ENCODE data around the gene ARHGAP24. TPM values are rescaled to one million over a fixed set of nuclear protein-coding genes. Genes with fewer than 3 reads are reported as not detected.
A peak's percentile ranks its signal among the peaks of the same experiment; 100 is the strongest.

Gene ARHGAP24
- total and polyA plus RNA-seq, 2 donors (not counting 3 experiments of a cell fraction or from before 2014, with no cell fraction given): 52.1 to 79.4 TPM

DNA sequence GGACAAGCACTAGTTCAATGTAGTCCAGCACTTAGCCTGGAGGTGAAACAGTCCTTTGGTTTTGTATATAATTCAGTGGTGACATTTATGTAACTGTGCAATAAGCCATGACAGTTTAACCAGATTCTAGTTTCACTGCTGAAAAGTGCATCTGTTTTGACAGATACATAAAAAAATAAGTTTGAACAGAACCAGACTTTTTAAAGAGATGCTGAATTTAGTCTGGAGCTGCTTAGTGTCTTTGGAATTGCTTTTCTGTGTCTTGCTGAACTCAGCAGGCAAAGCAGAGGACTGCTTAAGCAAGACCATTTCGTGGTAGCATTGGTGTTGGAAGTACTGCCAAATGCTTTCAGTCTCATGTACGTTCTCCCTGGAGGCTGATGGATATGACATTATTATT is 491.4 kb downstream of the ARHGAP24 start:
- no peak overlapping the region for H3K4me3 ChIP-seq (replicated peaks in 1 of 3; ENCODE audit: insufficient read depth in 1 of 3, low read depth in 1 of 3, low read length in 3 of 3)
- H3K4me2 ChIP-seq (ENCODE audit: insufficient read depth, low read length): no peak overlapping the region
- no peaks in the 10 kb centered on the region for H3K27me3 ChIP-seq (ENCODE audit: control insufficient read depth in 2 of 2, insufficient read depth in 2 of 2, low read length in 2 of 2)
- H3K9ac ChIP-seq (replicated peaks; ENCODE audit: extremely low read depth, insufficient read depth, low read length): no peak overlapping the region
- peaks cover 52% of the 10 kb centered on the region for H3K4me1 ChIP-seq (ENCODE audit: control insufficient read depth, extremely low read depth, insufficient read depth, low read length)
- no peak overlapping the region for H3K27ac ChIP-seq (ENCODE audit: insufficient read depth, low read depth, low read length)
- no TSS peak for BruUV-seq (replicated peaks)
- H3K9me1 ChIP-seq (replicated peaks; ENCODE audit: control insufficient read depth, extremely low read depth, insufficient read depth, low read length): no peaks in the 10 kb centered on the region
- peaks cover 87% of the 10 kb centered on the region for H3K79me2 ChIP-seq (ENCODE audit: control insufficient read depth, insufficient read depth, low read length)
- intact Hi-C loops (cut with micrococcal nuclease): loop anchor here (5.0 kb wide), 2 partner anchors 594 to 819 kb away; no protein-coding TSS in a partner anchor
- peak; percentile 49 for DNase-seq (ENCODE audit: low read depth, low spot score)
- no peak overlapping the region for H2AFZ ChIP-seq (ENCODE audit: low read depth, low read length)
- dilution Hi-C loops (cut with MboI; ENCODE audit: extremely low pct_ligation_motif_present, low sequenced_read_pairs): no loop called here
- H3K36me3 ChIP-seq (ENCODE audit: control insufficient read depth in 2 of 2, extremely low read depth in 1 of 2, insufficient read depth in 2 of 2, low read length in 2 of 2): peaks cover 0 to 3% of the 10 kb centered on the region in 2 experiments
- H3K9me3 ChIP-seq (replicated peaks; ENCODE audit: control insufficient read depth, insufficient read depth, low read length): no peaks in the 10 kb centered on the region
- FAIRE-seq: no peak
- TF ChIP-seq, protein P1, sequence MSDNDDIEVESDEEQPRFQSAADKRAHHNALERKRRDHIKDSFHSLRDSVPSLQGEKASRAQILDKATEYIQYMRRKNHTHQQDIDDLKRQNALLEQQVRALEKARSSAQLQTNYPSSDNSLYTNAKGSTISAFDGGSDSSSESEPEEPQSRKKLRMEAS (IDR thresholded peaks at IDR 0.05; ENCODE audit: insufficient read depth, insufficient read length): no peak
- TF ChIP-seq GATA2 (IDR thresholded peaks at IDR 0.05; ENCODE audit: insufficient read depth, insufficient read length, low read depth, low read length) (no peak), JUN (IDR thresholded peaks at IDR 0.05; ENCODE audit: borderline replicate concordance, insufficient read depth, insufficient read length, low read depth) (no peak)
- ChIA-PET CTCF (interaction anchor here (1.0 to 6.0 kb wide), 5 partner anchors 12 to 210 kb away, joined by 3 to 176 read pairs (median 3); no protein-coding TSS in a partner anchor), POLR2A (no interaction called here)
- peaks cover 2% of the 10 kb centered on the region for H4K20me1 ChIP-seq (replicated peaks; ENCODE audit: control insufficient read depth, extremely low read depth, insufficient read depth, low read length)

DNA sequence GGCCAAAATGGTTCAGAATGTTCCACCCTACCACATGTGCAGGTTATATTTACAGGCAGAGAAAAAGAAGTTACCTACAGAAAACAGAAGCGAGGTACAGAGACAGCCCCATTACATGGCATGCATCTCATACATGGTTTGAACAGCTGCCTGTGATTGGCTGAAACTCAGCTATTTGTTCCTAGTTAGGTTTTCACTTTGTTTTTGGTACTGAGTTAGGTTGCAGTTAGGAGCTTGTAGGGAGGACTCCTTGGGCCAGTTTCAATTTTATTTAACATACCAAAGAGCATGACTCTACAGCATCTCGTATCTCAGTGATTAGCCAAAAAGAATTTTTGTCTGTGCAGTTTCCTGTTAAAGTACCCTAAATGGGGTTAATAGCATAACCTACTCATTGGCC is 492.9 kb downstream of the ARHGAP24 start:
- Histone ChIP-seq H3K9ac (replicated peaks; ENCODE audit: extremely low read depth, insufficient read depth, low read length) (no peak overlapping the region), H2AFZ (ENCODE audit: low read depth, low read length) (no peak overlapping the region), H4K20me1 (replicated peaks; ENCODE audit: control insufficient read depth, extremely low read depth, insufficient read depth, low read length) (no peaks in the 10 kb centered on the region), H3K27me3 (ENCODE audit: control insufficient read depth in 2 of 2, insufficient read depth in 2 of 2, low read length in 2 of 2) (no peaks in the 10 kb centered on the region), H3K9me1 (replicated peaks; ENCODE audit: control insufficient read depth, extremely low read depth, insufficient read depth, low read length) (no peaks in the 10 kb centered on the region), H3K4me3 (replicated peaks in 1 of 3; ENCODE audit: insufficient read depth in 1 of 3, low read depth in 1 of 3, low read length in 3 of 3) (no peak overlapping the region), H3K79me2 (ENCODE audit: control insufficient read depth, insufficient read depth, low read length) (peaks cover 84% of the 10 kb centered on the region), H3K9me3 (replicated peaks; ENCODE audit: control insufficient read depth, insufficient read depth, low read length) (no peaks in the 10 kb centered on the region), H3K4me1 (ENCODE audit: control insufficient read depth, extremely low read depth, insufficient read depth, low read length) (peaks cover 52% of the 10 kb centered on the region), H3K36me3 (ENCODE audit: control insufficient read depth in 2 of 2, extremely low read depth in 1 of 2, insufficient read depth in 2 of 2, low read length in 2 of 2) (peaks cover 0 to 6% of the 10 kb centered on the region in 2 experiments), H3K4me2 (ENCODE audit: insufficient read depth, low read length) (no peak overlapping the region), H3K27ac (ENCODE audit: insufficient read depth, low read depth, low read length) (no peak overlapping the region)
- no peak for DNase-seq (ENCODE audit: low read depth, low spot score)
- ChIA-PET CTCF (interaction anchor here (1.0 to 6.0 kb wide), 5 partner anchors 65 to 221 kb away, joined by 3 to 176 read pairs (median 14); no protein-coding TSS in a partner anchor), POLR2A (no interaction called here)
- no peak for FAIRE-seq
- BruUV-seq (replicated peaks): no TSS peak
- intact Hi-C loops (cut with micrococcal nuclease): loop anchor here (2.0 to 5.0 kb wide), 4 partner anchors 69 to 821 kb away; no protein-coding TSS in a partner anchor
- TF ChIP-seq FOS (IDR thresholded peaks at IDR 0.05; ENCODE audit: borderline replicate concordance, insufficient read depth, low read length) (no peak), GATA2 (IDR thresholded peaks at IDR 0.05; ENCODE audit: insufficient read depth, insufficient read length, low read depth, low read length) (no peak), JUN (IDR thresholded peaks at IDR 0.05; ENCODE audit: borderline replicate concordance, insufficient read depth, insufficient read length, low read depth) (no peak), POLR2AphosphoS5 (IDR thresholded peaks at IDR 0.05; ENCODE audit: insufficient read depth, low read depth, low read length) (no peak), MYC (IDR thresholded peaks at IDR 0.05; ENCODE audit: low read depth, low read length) (no peak), EZH2 (IDR thresholded peaks at IDR 0.05; ENCODE audit: borderline replicate concordance, low read depth, low read length, severe bottlenecking) (no peak), POLR2A (IDR thresholded peaks at IDR 0.05; ENCODE audit: low read depth, low read length) (no peak)
- TF ChIP-seq, protein P2, sequence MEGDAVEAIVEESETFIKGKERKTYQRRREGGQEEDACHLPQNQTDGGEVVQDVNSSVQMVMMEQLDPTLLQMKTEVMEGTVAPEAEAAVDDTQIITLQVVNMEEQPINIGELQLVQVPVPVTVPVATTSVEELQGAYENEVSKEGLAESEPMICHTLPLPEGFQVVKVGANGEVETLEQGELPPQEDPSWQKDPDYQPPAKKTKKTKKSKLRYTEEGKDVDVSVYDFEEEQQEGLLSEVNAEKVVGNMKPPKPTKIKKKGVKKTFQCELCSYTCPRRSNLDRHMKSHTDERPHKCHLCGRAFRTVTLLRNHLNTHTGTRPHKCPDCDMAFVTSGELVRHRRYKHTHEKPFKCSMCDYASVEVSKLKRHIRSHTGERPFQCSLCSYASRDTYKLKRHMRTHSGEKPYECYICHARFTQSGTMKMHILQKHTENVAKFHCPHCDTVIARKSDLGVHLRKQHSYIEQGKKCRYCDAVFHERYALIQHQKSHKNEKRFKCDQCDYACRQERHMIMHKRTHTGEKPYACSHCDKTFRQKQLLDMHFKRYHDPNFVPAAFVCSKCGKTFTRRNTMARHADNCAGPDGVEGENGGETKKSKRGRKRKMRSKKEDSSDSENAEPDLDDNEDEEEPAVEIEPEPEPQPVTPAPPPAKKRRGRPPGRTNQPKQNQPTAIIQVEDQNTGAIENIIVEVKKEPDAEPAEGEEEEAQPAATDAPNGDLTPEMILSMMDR (IDR thresholded peaks at IDR 0.05; ENCODE audit: extremely low read depth in 1 of 2, insufficient read depth in 1 of 2, low read depth in 1 of 2, low read length in 2 of 2): no peak
- TF ChIP-seq, protein P1 (IDR thresholded peaks at IDR 0.05; ENCODE audit: insufficient read depth, insufficient read length): no peak
- dilution Hi-C loops (cut with MboI; ENCODE audit: extremely low pct_ligation_motif_present, low sequenced_read_pairs): no loop called here

All from endothelial cell of umbilical vein (primary cell).